Progenitor cell of endocrine pancreas (in vitro differentiated cells): Measurements from ENCODE around the gene NMNAT3. TPM values are rescaled to one million over a fixed set of nuclear protein-coding genes. Genes with fewer than 3 reads are reported as not detected.
A peak's percentile ranks its signal among the peaks of the same experiment; 100 is the strongest.

Source experiments
- DNase-seq: peaks from one replicate; pipeline ENCODE4 v3.0.0; 2021; ENCODE audit warnings: low spot score; ENCODE audit not compliant: unreplicated experiment
- H3K27ac Mint-ChIP-seq: 2 replicates; pipeline ENCODE4 v1.8.0; 2021; ENCODE audit warnings: mild to moderate bottlenecking, moderate library complexity, mixed read lengths
- H3K27me3 Mint-ChIP-seq: 2 replicates; pipeline ENCODE4 v1.8.0; 2021; ENCODE audit warnings: mixed read lengths
- H3K36me3 Mint-ChIP-seq: 2 replicates; pipeline ENCODE4 v1.8.0; 2022; ENCODE audit warnings: mixed read lengths; ENCODE audit not compliant: insufficient read depth
- H3K4me1 Mint-ChIP-seq: 2 replicates; pipeline ENCODE4 v1.8.0; 2021; ENCODE audit warnings: low read depth, mixed read lengths
- H3K4me3 Mint-ChIP-seq: 2 replicates; pipeline ENCODE4 v1.8.0; 2021; ENCODE audit warnings: low read depth, mild to moderate bottlenecking, moderate library complexity, mixed read lengths
- H3K9me3 Mint-ChIP-seq: 2 replicates; pipeline ENCODE4 v1.8.0; 2021; ENCODE audit warnings: low read depth, mixed read lengths
- total RNA-seq: library from RNA; stranded (reverse); gene quantifications from 2 replicates; pipeline ENCODE4 v1.2.1, GENCODE V29; 2021
- TF ChIP-seq, protein P1 (sequence below): fragments of 200-600 bp; sonication (generic); IDR thresholded peaks from one replicate; pipeline ENCODE4 v1.5.0; 2021; ENCODE audit warnings: antibody characterized with exemption, mild to moderate bottlenecking; ENCODE audit not compliant: unreplicated experiment

NMNAT3 gene
- total RNA-seq, 1 donor from 2014 or later, result 3.5 TPM

DNA sequence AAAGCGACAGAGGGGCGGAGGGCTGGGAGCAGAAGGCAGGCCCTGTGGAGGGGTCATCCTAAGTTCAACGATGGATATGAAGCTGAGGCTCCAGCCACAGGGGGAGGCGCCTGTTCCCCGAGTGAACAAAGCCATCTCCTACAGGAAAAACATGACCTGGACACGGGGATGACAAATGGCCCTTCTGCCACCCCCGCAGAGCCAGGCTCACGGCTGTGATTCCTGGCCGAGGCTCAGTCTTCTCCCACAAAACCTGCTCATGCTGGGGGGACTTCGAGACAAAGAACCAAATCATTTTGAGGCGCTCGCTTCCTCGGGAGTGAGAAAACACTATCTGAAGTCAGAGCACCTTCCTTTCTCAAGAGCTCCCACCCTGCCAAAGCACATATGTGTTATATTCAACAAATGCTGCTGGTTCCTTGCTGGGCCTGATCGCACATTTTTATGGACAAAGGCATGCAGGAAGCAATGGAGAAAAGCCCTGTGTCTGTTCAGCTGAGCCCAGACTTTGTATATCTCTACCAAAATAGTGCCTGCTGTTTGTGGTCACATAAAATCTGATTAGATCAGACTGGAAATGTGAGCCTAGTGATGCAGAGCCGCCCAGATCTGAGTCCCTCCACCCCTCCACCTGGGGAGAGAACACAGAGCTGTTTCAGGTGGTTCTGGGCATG is 143.9 kb downstream of the NMNAT3 start:
- Mint-ChIP-seq H3K27me3 (no peaks in the 10 kb centered on the region), H3K4me3 (peak overlapping the region; percentile 62), H3K27ac (peak overlapping the region; percentile 95), H3K36me3 (peaks cover 23% of the 10 kb centered on the region), H3K4me1 (peaks cover 80% of the 10 kb centered on the region), H3K9me3 (no peaks in the 10 kb centered on the region)
- TF ChIP-seq, protein P1, sequence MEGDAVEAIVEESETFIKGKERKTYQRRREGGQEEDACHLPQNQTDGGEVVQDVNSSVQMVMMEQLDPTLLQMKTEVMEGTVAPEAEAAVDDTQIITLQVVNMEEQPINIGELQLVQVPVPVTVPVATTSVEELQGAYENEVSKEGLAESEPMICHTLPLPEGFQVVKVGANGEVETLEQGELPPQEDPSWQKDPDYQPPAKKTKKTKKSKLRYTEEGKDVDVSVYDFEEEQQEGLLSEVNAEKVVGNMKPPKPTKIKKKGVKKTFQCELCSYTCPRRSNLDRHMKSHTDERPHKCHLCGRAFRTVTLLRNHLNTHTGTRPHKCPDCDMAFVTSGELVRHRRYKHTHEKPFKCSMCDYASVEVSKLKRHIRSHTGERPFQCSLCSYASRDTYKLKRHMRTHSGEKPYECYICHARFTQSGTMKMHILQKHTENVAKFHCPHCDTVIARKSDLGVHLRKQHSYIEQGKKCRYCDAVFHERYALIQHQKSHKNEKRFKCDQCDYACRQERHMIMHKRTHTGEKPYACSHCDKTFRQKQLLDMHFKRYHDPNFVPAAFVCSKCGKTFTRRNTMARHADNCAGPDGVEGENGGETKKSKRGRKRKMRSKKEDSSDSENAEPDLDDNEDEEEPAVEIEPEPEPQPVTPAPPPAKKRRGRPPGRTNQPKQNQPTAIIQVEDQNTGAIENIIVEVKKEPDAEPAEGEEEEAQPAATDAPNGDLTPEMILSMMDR, result no peak
- DNase-seq, result peak; percentile 32

DNA sequence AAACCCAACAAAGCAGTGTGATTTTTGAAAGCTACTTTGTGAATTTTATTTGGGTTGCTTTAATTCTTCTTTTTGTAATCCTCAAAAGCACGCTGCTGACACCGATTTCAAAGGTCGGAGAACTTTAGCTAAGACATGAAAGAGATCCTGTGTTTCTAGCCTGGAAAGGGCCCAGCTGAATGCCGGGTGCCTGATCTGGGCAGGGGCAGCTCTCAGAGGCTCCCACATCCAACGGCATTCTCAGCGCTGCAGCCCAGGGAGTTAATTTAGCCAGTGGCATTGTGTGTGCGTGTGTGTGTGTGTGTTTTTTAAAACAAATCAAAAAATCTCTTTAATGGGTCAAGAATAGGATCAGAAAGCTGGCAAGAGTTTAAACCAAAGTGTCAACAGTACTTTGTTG is 144.8 kb downstream of the NMNAT3 start:
- TF ChIP-seq, protein P1, result no peak
- no peaks in the 10 kb centered on the region for H3K27me3 Mint-ChIP-seq
- DNase-seq, result no peak
- H3K9me3 Mint-ChIP-seq, result no peaks in the 10 kb centered on the region
- H3K4me1 Mint-ChIP-seq, result peaks cover 72% of the 10 kb centered on the region
- H3K36me3 Mint-ChIP-seq, result peaks cover 18% of the 10 kb centered on the region
- peak overlapping the region; percentile 95 for H3K27ac Mint-ChIP-seq
- H3K4me3 Mint-ChIP-seq, result peak overlapping the region; percentile 62

DNA sequence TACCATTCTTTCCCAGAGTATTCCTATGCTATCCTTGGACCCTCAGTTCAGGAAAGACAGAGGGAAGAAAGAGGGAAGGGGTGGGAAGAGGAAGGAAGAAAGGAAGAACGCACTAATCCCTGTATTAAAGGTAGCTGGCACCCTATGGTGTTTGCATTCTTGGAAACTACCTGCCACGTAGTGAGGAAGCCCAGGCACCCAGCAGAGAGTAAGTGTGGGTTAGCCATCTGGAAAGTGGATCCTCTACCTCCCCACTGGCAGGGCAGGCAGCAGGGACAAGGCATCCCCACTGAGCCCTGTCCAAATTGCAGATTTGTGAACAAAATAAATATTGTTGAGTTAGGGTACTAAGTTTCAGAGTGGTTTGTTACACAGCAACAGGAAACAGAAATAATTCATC is 147.1 kb downstream of the NMNAT3 start:
- no peaks in the 10 kb centered on the region for H3K27me3 Mint-ChIP-seq
- no peaks in the 10 kb centered on the region for H3K9me3 Mint-ChIP-seq
- DNase-seq, result no peak
- no peak overlapping the region for H3K27ac Mint-ChIP-seq
- TF ChIP-seq, protein P1, result no peak
- peaks cover 49% of the 10 kb centered on the region for H3K4me1 Mint-ChIP-seq
- no peak overlapping the region for H3K4me3 Mint-ChIP-seq
- H3K36me3 Mint-ChIP-seq, result peaks cover 22% of the 10 kb centered on the region

DNA sequence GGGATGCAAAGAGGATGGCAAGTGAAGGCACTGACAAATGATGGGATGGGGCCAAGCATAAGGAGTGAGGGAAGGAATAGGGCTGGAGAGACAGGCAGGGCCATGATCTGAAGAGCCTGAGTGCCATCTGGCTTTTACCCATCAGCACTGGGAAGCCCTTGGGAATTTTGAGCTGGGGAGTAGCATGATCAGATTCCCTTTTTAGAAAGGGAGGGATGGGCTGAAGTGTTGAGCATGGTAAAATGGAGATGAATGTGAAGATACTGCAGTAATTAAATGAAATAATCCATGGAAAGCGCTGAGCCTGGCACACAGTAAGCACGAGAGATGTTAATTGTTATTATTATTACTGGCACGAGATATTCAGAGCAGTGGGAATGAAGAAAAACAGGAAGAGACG is 148.1 kb downstream of the NMNAT3 start:
- H3K27ac Mint-ChIP-seq, result no peak overlapping the region
- no peak overlapping the region for H3K4me3 Mint-ChIP-seq
- peaks cover 27% of the 10 kb centered on the region for H3K36me3 Mint-ChIP-seq
- H3K4me1 Mint-ChIP-seq, result peaks cover 39% of the 10 kb centered on the region
- TF ChIP-seq, protein P1, result no peak
- no peaks in the 10 kb centered on the region for H3K27me3 Mint-ChIP-seq
- H3K9me3 Mint-ChIP-seq, result no peaks in the 10 kb centered on the region
- no peak for DNase-seq

DNA sequence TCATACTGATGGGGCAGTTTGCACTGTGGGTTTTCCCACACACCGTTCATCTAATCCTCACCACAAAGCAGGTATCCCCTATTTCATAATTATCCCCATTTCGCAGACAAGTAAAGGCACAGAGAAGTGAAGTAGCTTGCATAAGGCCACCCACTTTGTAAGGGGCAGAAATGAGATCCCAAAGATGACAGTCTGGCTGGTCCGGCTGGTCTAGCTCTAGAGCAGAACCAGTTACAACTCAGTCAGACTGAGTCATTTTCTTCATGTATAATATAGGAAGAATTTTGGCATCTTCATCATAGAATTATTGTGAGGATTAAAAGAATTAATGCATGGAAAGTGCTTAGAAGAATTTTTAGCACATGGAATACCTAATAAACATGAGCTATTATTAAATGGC is 148.8 kb downstream of the NMNAT3 start:
- Mint-ChIP-seq H3K4me1 (peaks cover 31% of the 10 kb centered on the region), H3K4me3 (no peak overlapping the region), H3K9me3 (no peaks in the 10 kb centered on the region), H3K36me3 (peaks cover 29% of the 10 kb centered on the region), H3K27ac (no peak overlapping the region), H3K27me3 (no peaks in the 10 kb centered on the region)
- TF ChIP-seq, protein P1, result no peak
- no peak for DNase-seq
